GM18868 (cell line): ENCODE data around the gene ASAP2.

Experiments used
- ATAC-seq: cut with Tn5 transposase; IDR thresholded peaks from one replicate; pipeline ENCODE4 v1.9.1; 2021; ENCODE audit warnings: mild to moderate bottlenecking, moderate library complexity; ENCODE audit not compliant: unreplicated experiment

ASAP2 gene

DNA sequence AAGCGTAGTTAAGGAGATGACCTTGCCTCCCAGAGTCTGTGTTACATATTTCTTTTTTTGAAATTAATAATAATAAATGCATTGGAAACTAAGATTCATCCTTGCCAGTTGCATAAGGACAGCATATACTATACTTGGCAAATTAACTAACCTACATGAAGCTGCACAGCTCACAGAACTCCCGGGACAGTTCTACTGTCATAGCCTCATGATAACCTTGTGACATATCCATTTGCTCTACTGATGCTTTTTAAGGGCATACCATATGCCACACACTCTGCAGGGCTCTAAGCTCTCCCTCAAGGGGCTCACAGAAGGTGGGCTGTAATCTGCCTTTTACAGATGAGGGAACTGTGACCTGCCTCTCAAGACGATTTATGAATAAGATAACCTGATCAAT, 212.9 kb downstream of the ASAP2 start:
- no peak for ATAC-seq

DNA sequence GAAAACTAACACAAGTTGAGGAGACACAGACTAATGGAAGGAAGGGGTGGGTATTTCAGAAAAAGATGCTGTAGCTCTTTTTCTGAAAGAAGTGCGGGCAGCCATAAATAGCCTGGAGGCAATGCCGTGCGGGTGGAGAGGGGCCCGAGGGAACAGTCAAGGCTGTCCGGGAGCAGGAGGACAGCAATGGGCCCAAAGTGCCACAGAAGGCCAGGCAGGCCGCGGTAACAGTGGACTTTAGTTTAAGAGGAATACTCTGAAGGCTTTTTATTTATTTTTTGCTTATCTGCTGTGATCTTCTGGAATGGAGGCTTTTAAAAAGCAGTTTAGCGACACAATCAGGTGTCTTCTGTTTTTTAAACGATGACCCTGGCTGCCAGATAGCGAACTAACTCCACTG, 213.9 kb downstream of the ASAP2 start:
- ATAC-seq = no peak

DNA sequence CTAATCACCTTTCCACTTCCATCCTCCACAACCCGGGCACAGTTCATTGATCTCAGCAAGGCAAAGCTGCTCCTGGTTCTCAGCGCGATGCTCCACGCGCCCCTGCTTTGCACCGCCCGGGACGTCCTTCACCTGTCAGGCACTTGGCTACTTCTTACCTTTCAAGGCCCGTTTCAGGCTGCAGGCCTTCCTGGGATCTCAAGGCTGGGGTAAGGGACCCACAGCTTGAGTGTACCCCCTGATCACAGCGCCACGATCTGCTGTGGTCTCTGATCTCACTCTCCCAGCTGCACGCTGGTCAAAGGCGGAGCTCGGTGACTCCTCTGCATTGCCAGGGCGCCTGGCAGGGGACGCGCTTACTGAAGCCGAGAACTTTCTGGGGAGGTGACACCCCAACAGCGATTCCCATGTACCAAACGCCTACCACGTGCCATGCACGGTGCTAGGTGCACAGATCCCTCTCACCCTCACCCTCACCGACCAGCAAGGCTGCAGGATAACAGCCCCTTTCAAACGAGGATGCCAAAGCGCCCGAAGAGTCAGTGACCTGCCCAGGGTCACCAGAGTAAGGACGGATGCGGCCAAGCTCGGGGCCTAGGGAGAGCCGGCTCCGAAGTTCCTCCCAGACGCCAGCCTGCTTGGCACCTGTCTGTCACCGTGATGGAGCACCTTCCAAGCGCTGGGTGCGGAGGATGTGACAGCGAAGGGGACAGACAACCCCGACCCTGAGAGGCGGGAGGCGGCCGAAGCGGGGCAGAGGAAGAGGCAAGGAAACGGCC, 215.9 kb downstream of the ASAP2 start:
- peak; percentile 27 for ATAC-seq

- ATAC-seq = peak; percentile 87
These were observed 216.7 kb downstream of the ASAP2 start, which contains the start of the genes CPSF3 and ITGB1BP1 for GRCh38 chr2:9423100-9423921. TSS of gene CPSF3 (plus strand) at chr2:9423654. CDS start at chr2:9423774, 120 bp downstream. TSS of gene ITGB1BP1 (minus strand) at chr2:9423528. CDS start at chr2:9418697, 4,831 bp downstream.

GRCh38 chr2:9423922-9424272, 217.3 kb downstream of the ASAP2 start:
- ATAC-seq = peak; percentile 2

GRCh38 chr2:9424447-9425164, 218.0 kb downstream of the ASAP2 start:
- ATAC-seq = no peak

DNA sequence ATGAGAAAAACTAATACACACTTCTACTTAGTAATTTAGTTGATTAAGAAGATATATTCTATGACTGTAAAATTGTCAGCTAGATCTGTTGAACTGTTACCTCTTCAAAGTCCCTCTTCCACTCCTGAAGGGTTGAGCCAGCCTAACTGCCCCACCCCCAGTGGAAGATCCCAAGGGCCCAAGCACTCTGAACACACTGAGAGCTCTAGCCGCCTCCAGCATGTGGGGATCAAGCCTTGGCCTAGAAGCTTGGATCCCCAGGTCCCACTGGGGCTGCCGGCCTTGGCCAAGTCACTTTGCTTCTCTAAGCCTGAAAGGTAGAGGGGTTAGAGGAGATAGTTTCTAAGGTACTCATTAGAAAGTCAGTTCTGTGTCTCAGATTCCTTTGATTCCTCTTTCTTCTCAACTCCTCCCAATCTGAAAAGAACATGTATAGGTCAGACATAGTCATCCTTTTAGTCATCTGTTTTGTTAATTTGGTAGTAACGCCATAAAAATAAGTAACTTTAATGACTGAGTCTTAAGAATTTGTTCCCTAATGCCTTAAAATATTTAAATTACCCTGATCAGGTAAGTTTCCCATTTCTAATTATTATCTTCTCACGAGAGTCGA, 222.5 kb downstream of the ASAP2 start:
- ATAC-seq = no peak

DNA sequence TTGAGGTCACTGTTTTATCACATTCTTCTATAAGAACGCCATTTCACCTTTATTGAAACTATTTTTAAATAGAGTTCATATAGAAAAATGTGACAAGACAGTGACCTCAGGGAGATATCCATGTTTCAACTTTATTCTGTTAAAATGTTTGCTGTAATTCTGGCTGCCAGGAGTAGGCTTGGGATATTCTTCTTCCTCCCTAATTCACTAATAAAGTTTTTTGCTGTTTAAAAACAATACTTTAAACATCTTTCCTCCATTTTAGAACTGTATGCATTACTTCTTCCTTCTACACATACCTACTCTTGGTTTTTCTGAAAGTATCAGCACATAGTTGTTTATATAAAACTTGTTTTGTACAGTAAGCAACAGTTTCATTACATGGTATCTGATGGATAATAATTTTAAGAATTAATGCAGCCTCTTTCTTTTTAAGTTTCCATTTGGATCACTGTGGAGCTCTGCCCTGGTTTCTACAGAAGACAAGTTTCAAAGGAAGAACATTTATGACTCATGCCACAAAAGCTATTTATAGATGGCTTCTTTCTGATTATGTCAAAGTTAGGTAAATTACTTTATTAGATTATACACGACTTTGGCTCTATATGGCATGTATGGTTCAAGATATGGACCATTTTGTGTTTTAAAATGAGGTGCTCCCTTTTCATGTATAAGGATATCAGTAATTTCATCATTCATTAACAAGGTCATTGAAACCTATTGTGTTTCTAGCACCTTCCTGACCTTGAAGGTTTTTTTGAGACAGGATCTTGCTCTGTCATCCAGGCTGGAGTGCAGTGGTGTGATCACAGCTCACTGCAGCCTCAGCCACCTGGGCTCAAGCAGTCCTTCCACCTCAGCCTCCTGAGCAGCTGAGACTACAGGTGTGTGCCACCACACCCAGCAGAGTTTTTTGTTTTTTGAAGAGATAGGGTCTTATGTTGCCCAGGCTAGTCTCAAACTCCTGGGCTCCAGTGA, 224.0 kb downstream of the ASAP2 start:
- no peak for ATAC-seq

DNA sequence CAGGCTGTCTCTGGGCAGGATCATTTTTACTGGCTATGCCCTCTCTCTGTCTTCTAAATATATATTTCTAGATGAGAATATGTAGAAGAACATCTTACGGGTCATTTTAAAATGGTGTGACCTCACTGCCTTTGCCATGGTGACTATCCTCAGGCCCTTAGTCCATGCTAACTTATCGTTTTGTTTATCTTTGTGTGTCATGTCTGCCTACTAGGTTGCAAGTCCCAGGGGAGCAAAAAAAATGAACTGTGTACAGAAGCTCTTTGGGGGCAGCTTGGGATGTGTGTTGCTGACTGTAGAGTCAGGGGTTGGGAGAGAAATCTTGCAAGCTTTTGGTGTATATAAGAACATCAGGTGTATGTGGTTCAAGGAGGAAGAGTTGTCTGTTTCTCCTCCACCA, 227.9 kb downstream of the ASAP2 start:
- ATAC-seq = no peak

- no peak for ATAC-seq
These were observed 232.9 kb downstream of the ASAP2 start for GRCh38 chr2:9439536-9439935.

DNA sequence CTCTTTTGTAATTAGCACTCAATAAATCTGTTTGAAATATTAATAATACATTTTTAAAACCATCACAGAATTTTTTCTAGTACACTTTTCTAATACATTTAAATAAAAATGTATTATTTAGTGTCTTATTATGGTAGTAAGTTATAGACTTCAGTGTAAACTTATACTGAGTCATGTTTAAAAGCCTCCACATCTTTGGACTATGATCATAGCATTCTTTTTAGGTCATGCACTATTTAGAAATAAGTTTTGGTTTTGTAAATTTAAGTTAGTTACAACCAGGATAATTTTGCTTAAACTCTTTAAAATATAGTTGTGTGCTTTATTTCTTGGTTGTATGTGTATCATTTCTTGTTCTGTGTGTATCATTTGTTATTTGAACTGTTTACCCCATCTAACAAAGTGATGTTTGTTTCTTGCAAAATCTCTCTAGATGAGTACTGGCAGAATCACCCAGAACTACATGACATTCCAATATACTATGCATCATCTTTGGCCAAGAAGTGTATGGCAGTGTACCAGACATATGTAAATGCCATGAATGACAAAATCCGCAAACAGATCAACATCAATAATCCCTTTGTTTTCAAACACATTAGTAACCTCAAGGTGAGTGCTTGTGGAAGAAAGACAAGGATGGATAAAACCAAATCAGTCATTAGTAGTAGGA, 233.6 kb downstream of the ASAP2 start:
- no peak for ATAC-seq

- no peak for ATAC-seq
These were observed 234.9 kb downstream of the ASAP2 start for GRCh38 chr2:9441556-9441955.

- ATAC-seq = no peak
These were observed 236.9 kb downstream of the ASAP2 start for GRCh38 chr2:9443526-9443925.

DNA sequence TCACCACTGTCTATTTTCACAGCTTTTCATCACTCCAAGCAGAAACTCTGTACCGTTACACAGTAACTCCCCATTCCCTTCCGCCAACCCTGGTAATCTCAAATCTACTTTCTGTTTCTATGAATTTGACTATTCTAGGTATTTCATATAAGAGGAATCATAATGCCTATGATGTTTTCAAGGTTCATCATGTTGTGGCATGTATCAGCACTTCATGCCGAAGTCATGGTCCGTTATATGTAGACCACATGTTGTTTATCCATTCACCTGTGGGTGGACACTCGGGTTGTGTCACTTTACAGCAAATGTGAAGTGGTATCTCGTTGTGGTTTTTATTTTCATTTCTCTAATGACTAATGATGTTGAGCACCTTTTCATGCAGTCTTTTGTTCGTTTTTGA, 238.5 kb downstream of the ASAP2 start:
- ATAC-seq = no peak

DNA sequence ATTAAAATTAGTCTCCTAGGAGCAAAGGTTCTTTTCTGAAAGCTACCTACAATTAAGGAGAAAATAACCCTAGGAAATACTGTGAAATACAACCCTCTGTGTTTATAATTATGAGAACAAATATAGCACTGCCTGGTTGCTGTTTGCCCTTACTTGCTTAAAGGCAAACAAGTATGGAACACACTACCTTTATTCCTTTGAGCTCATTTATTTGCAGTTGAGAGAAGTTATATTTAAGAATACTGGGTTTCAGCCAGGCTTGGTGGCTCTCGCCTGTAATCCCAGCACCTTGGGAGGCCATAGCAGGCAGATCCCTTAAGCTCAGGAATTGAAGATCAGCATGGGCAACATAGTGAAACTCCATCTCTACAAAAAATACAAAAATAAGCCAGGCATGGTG, 244.6 kb downstream of the ASAP2 start:
- ATAC-seq = no peak
